K562 (cell line): ENCODE data around the gene MAP3K14. TPM values are rescaled to one million over a fixed set of nuclear protein-coding genes. Genes with fewer than 3 reads are reported as not detected.

Experiments
- ATAC-seq: fragments of 200-7000 bp; cut with Tn5 transposase; 3 replicates; pipeline ENCODE4 v1.9.1; 2020; ENCODE audit warnings: moderate library complexity
- BruUV-seq: library from RNA; stranded (reverse); fragments of 400-500 nt; replicated peaks from 2 replicates; lab custom pipeline; 2021; lab: Mats Ljungman, UMichigan
- CTCF ChIA-PET: fragments of 300-600 bp; formaldehyde crosslinking; extraction: SDS; loops from one replicate; lab custom pipeline; 2021; ENCODE audit warnings: low intra/inter-chr PET ratio; lab: Yijun Ruan, JAX
- POLR2A ChIA-PET: fragments of 300-600, 350-650 bp; sonication (Branson Sonifier 250); formaldehyde crosslinking; extraction: SDS; loops from one replicate; lab custom pipeline; 2021; ENCODE audit warnings: antibody characterized with exemption, inconsistent platforms; lab: Yijun Ruan, JAX
- DNase-seq, 4 experiments: peaks; one replicate each; pipeline versions ENCODE4 v3.0.0 to v3.0.0-alpha.2; 2011 to 2018; ENCODE audit warnings: low spot score in 3 of 4, mixed read lengths in 3 of 4; ENCODE audit errors: extremely low read depth in 1 of 4
- FAIRE-seq: peaks from 2 replicates; lab custom pipeline; 2011; peaks lifted over from hg19 to GRCh38; lab: Jason Lieb, UNC
- H2AFZ ChIP-seq: 2 replicates; pipeline ENCODE4 v1.6.0; 2011; ENCODE audit warnings: low read depth, low read length, control low read depth, inconsistent platforms
- H3K27ac ChIP-seq: fragments of 200-600 bp; 3 replicates; pipeline ENCODE4 v1.8.0; 2011; ENCODE audit warnings: low read depth, mild to moderate bottlenecking, control low read depth, inconsistent platforms, low read length, moderate library complexity, mixed read lengths; ENCODE audit errors: extremely low read depth
- H3K27me3 ChIP-seq, 2 experiments: fragments of 300-600 bp in 1 of 2; 2 replicates in 1 of 2; 3 replicates in 1 of 2; pipeline versions ENCODE4 v1.6.0 to v1.8.0; 2011; ENCODE audit warnings: inconsistent platforms in 2 of 2, low read length in 2 of 2, mild to moderate bottlenecking in 1 of 2, mixed read lengths in 1 of 2, moderate library complexity in 1 of 2; ENCODE audit not compliant: control insufficient read depth in 2 of 2, insufficient read depth in 2 of 2
- H3K36me3 ChIP-seq: fragments of 300-600 bp; 3 replicates; pipeline ENCODE4 v1.8.0; 2011; ENCODE audit warnings: mild to moderate bottlenecking, low read length, inconsistent platforms; ENCODE audit not compliant: control insufficient read depth, insufficient read depth
- H3K4me1 ChIP-seq, 2 experiments: fragments of 200-600 bp in 1 of 2; replicated peaks in 1 of 2; 2 replicates in 1 of 2; 3 replicates in 1 of 2; pipeline versions ENCODE4 v1.5.1 to v1.8.0; 2011; ENCODE audit warnings: inconsistent platforms in 2 of 2, low read length in 2 of 2, mild to moderate bottlenecking in 1 of 2, mixed read lengths in 1 of 2, moderate library complexity in 1 of 2; ENCODE audit not compliant: control insufficient read depth in 2 of 2, insufficient read depth in 2 of 2
- H3K4me2 ChIP-seq: 2 replicates; pipeline ENCODE4 v1.6.1; 2011; ENCODE audit warnings: low read length, control low read depth, inconsistent platforms, mixed read lengths; ENCODE audit not compliant: insufficient read depth
- H3K4me3 ChIP-seq: fragments of 200-600 bp; sonication (generic), shearing (Covaris generic); 2 replicates; pipeline ENCODE4 v1.5.1; 2016; ENCODE audit warnings: control low read depth, inconsistent platforms
- H3K79me2 ChIP-seq: fragments of 200-600 bp; 3 replicates; pipeline ENCODE4 v1.8.0; 2011; ENCODE audit warnings: low read length, inconsistent platforms; ENCODE audit not compliant: control insufficient read depth, insufficient read depth
- H3K9ac ChIP-seq, 2 experiments: 2 replicates each; pipeline versions ENCODE4 v1.6.0 to v1.6.1; 2011; ENCODE audit warnings: low read depth in 2 of 2, low read length in 2 of 2, control low read depth in 1 of 2, inconsistent platforms in 1 of 2, mild to moderate bottlenecking in 1 of 2, mixed read lengths in 1 of 2; ENCODE audit not compliant: insufficient read depth in 1 of 2
- H3K9me1 ChIP-seq: one replicate; pipeline ENCODE4 v1.6.0; 2011; ENCODE audit warnings: inconsistent platforms, mild to moderate bottlenecking, low read length, moderate library complexity; ENCODE audit not compliant: control insufficient read depth, insufficient read depth
- H3K9me3 ChIP-seq: replicated peaks from 2 replicates; pipeline ENCODE4 v1.5.1; 2011; ENCODE audit warnings: low read depth, low read length, inconsistent platforms; ENCODE audit not compliant: control insufficient read depth, insufficient read depth
- H4K20me1 ChIP-seq: replicated peaks from 2 replicates; pipeline ENCODE4 v1.6.1; 2011; ENCODE audit warnings: low read length, inconsistent platforms, mixed read lengths; ENCODE audit not compliant: control insufficient read depth, insufficient read depth
- CHCHD3 ChIP-seq: fragments of 250-450 bp; sonication (Bioruptor Pico); IDR thresholded peaks from 2 replicates; pipeline ENCODE4 v2.1.2; 2022; ENCODE audit warnings: mild to moderate bottlenecking
- ETV1 ChIP-seq: fragments of 450-650 bp; conservative IDR thresholded peaks from 2 replicates; pipeline ENCODE4 v1.6.1; 2016; ENCODE audit warnings: missing genetic modification characterization, control low read depth, low read depth, missing compliant biosample characterization
- JUND ChIP-seq, 2 experiments: IDR thresholded peaks; 2 replicates in 1 of 2; 3 replicates in 1 of 2; pipeline ENCODE4 v1.6.1; 2011; ENCODE audit warnings: borderline replicate concordance in 2 of 2, low read depth in 2 of 2, low read length in 2 of 2, improper control_type of control experiment in 1 of 2, missing biosample characterization in 1 of 2, missing genetic modification characterization in 1 of 2, missing genetic modification reagents in 1 of 2
- POLR2AphosphoS5 ChIP-seq: IDR thresholded peaks from 2 replicates; pipeline ENCODE4 v1.6.1; 2011; ENCODE audit warnings: mild to moderate bottlenecking, low read depth, low read length, moderate library complexity; ENCODE audit not compliant: control insufficient read depth, insufficient read depth
- SPI1 ChIP-seq: IDR thresholded peaks from 2 replicates; pipeline ENCODE4 v1.6.1; 2011; ENCODE audit warnings: low read depth, low read length, control low read depth, borderline replicate concordance
- TOE1 ChIP-seq, 2 experiments: fragments of 450-650 bp in 1 of 2; sonication (generic) in 1 of 2; formaldehyde crosslinking in 1 of 2; IDR thresholded peaks; 2 replicates each; pipeline versions ENCODE4 v1.7.1 to v1.8.0; 2016 to 2022; ENCODE audit warnings: borderline replicate concordance in 2 of 2, mild to moderate bottlenecking in 2 of 2, antibody characterized with exemption in 1 of 2, inconsistent platforms in 1 of 2, low read depth in 1 of 2, missing genetic modification reagents in 1 of 2, moderate library complexity in 1 of 2
- XRCC4 ChIP-seq: IDR thresholded peaks from one replicate; pipeline ENCODE4 v1.6.1; 2011; ENCODE audit not compliant: insufficient read depth, insufficient read length; ENCODE audit errors: extremely low read depth
- WGBS: fragments of 100-300 bp; shearing (Covaris generic); methylation state at CpG from one replicate; pipeline ENCODE4 v1.1.6; 2016; ENCODE audit warnings: low coverage, mixed read lengths; ENCODE audit not compliant: insufficient coverage; ENCODE audit errors: missing lambda C conversion rate; 5-methylcytosine and 5-hydroxymethylcytosine counted together
- in situ Hi-C: fragments of 300-500 bp; cut with MboI; formaldehyde crosslinking; loops from 4 replicates; pipeline ENCODE4 v1.15.0; 2018; ENCODE audit warnings: inconsistent platforms, mixed read lengths
- intact Hi-C: fragments of 100-400 bp; cut with micrococcal nuclease; formaldehyde crosslinking; loops from 2 replicates; pipeline ENCODE4 v1.14.2; 2022
- polyA plus RNA-seq, 8 experiments: library from polyadenylated mRNA; depleted of rRNA in 4 of 8; stranded (reverse) in 5 of 8; unstranded in 3 of 8; fragments of >200 nt; fragmentation: Nextera tagmentation in 2 of 8; fragmentation: Illumina TruSeq in 1 of 8; extraction: Ambion mirVana in 2 of 8; extraction: Trizol in 1 of 8; gene quantifications; 2 replicates each; pipeline versions ENCODE4 v1.2.1 to v1.2.3, GENCODE V29; 2011 to 2014; ENCODE audit warnings: inconsistent platforms in 1 of 8, missing spikeins in 1 of 8
- total RNA-seq, 7 experiments: library from RNA; depleted of rRNA in 6 of 7; stranded (reverse); fragments of >200 nt in 6 of 7; fragmentation: Illumina TruSeq in 2 of 7; extraction: Trizol in 2 of 7; gene quantifications; 2 replicates each; pipeline versions ENCODE4 v1.2.1 to v1.2.3, GENCODE V29; 2011 to 2021; ENCODE audit warnings: low replicate concordance in 1 of 7
- TF ChIP-seq, protein P1 (sequence below): sonication (generic); formaldehyde crosslinking; IDR thresholded peaks from 2 replicates; pipeline ENCODE4 v1.8.1; 2023; ENCODE audit warnings: mild to moderate bottlenecking, missing genetic modification reagents
- TF ChIP-seq, protein P2 (sequence below), 2 experiments: fragments of 450-650 bp in 1 of 2; sonication (generic) in 1 of 2; formaldehyde crosslinking in 1 of 2; IDR thresholded peaks in 1 of 2; conservative IDR thresholded peaks in 1 of 2; 2 replicates each; pipeline versions ENCODE4 v1.6.1 to v1.8.1; 2016 to 2023; ENCODE audit warnings: mild to moderate bottlenecking in 2 of 2, moderate library complexity in 2 of 2, inconsistent platforms in 1 of 2, missing genetic modification reagents in 1 of 2

The MAP3K14 gene
- total and polyA plus RNA-seq, 9 of the 15 experiments (the other 6 are each of a cell fraction or from before 2014, with no cell fraction given), result 0.45 to 8.7 (median 3.2) TPM

DNA sequence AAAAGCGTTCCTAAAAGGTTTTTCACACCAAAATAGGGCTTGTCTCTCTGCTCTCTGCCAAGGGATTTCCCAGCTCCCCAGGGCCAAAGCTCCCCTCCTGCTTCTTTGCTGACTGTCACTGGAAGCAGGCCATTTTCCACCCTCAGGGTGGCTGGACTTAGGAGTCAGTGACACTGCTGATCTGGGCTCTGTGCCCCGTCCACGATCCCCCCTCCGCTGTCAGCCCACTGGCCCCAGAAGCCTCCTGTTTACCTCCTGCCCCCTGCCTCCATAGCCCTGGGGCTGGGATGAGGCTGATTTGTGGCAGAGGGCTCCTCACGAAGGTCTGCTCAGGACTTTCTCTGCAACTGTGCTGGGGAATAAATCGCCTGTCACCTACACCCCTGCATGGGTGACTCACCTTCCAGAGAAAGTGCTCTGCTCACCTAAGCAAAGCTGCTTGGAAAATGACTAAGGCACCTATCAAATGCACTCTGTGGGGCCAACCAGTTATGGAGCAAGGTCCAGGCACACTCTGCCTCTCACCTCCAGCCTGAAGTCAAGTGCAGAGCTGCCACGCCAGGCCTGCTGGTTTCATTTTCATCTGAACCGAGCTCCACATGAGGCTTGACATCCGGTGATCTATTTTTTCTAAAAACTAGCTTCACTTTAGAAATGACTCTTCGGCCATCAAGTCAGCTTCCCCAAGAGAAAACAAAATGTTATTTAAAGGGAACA, 4.9 kb downstream of the MAP3K14 start:
- no peaks in the 10 kb centered on the region for H3K9me1 ChIP-seq
- no peak for FAIRE-seq
- peak overlapping the region in 1 of 2 experiments; percentile 84; a peak in 2 of 4 replicates for H3K9ac ChIP-seq
- H2AFZ ChIP-seq, result no peak overlapping the region
- no peaks in the 10 kb centered on the region for H3K9me3 ChIP-seq
- peaks cover 20% of the 10 kb centered on the region for H4K20me1 ChIP-seq
- peaks cover 32 to 37% of the 10 kb centered on the region in 2 experiments; a peak in 4 of 5 replicates for H3K4me1 ChIP-seq
- intact Hi-C loops (loop anchor here (5.0 kb wide), 1 partner anchor 35 kb away; no protein-coding TSS in a partner anchor), in situ Hi-C loops (no loop called here)
- peaks cover 11% of the 10 kb centered on the region; the same call in 2 of the 3 replicates for H3K36me3 ChIP-seq
- ChIA-PET POLR2A (interaction anchor here (0.6 to 1.6 kb wide), 9 partner anchors 9 to 185 kb away, joined by 3 to 6 read pairs (median 4); no protein-coding TSS in a partner anchor), CTCF (no interaction called here)
- no peak overlapping the region for H3K4me2 ChIP-seq
- no peak overlapping the region for H3K4me3 ChIP-seq
- TF ChIP-seq JUND (IDR thresholded peaks at IDR 0.05; ENCODE audit: borderline replicate concordance, low read depth, low read length) (peak; percentile 30; the same call in 1 of the 2 replicates), JUND (tag; IDR thresholded peaks at IDR 0.05; ENCODE audit: borderline replicate concordance, low read depth, low read length) (no peak), CHCHD3 (CRISPR knock-in tag) (no peak), SPI1 (no peak), XRCC4 (no peak), ETV1 (0 out of 2 replicates have a peak, but pooled peaks have one; percentile 38), TOE1 (IDR thresholded peaks at IDR 0.05; ENCODE audit: borderline replicate concordance) (no peak), TOE1 (CRISPR knock-in tag; IDR thresholded peaks at IDR 0.05; ENCODE audit: borderline replicate concordance, low read depth) (no peak), POLR2AphosphoS5 (no peak)
- TF ChIP-seq, protein P1, sequence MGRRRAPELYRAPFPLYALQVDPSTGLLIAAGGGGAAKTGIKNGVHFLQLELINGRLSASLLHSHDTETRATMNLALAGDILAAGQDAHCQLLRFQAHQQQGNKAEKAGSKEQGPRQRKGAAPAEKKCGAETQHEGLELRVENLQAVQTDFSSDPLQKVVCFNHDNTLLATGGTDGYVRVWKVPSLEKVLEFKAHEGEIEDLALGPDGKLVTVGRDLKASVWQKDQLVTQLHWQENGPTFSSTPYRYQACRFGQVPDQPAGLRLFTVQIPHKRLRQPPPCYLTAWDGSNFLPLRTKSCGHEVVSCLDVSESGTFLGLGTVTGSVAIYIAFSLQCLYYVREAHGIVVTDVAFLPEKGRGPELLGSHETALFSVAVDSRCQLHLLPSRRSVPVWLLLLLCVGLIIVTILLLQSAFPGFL (CRISPR knock-in tag), result no peak
- TF ChIP-seq, protein P2, sequence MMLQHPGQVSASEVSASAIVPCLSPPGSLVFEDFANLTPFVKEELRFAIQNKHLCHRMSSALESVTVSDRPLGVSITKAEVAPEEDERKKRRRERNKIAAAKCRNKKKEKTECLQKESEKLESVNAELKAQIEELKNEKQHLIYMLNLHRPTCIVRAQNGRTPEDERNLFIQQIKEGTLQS (IDR thresholded peaks at IDR 0.05), result peak; percentile 47; the same call in 1 of the 2 replicates
- TF ChIP-seq, protein P2 (CRISPR knock-in tag; conservative IDR thresholded peaks at IDR 0.05), result no peak
- BruUV-seq, result no TSS peak
- 67% methylated on average over 10 of the region's 10 CpGs for WGBS
- peaks cover 86% of the 10 kb centered on the region for H3K79me2 ChIP-seq
- no peaks in the 10 kb centered on the region for H3K27me3 ChIP-seq
- H3K27ac ChIP-seq, result no peak overlapping the region
- ATAC-seq, result no peak
- peak in 1 of 4 experiments; percentile 43 for DNase-seq
